ENCODE data around the gene TRMT11. TPM values are rescaled to one million over a fixed set of nuclear protein-coding genes. Genes with fewer than 3 reads are reported as not detected.

TRMT11 gene
- total and polyA plus RNA-seq, 7 donors: 11.0 to 27.8 (median 20.3) TPM

GRCh38 chr6:125942672-125943527 is 43.4 kb upstream of the TRMT11 start:
- Histone ChIP-seq H3K27ac (no peak overlapping the region), H3K4me3 (no peak overlapping the region), H3K9me3 (no peaks in the 10 kb centered on the region), H3K36me3 (no peaks in the 10 kb centered on the region), H3K27me3 (no peaks in the 10 kb centered on the region), H3K4me1 (peaks cover 0 to 21% (median 9%) of the 10 kb centered on the region in 4 donors)
- intact Hi-C loops (cut with DNase I): no loop called here
- no peak for TF ChIP-seq POLR2AphosphoS5 (IDR thresholded peaks at IDR 0.05)
- TF ChIP-seq CTCF (IDR thresholded peaks at IDR 0.05): no peak
- no peak for TF ChIP-seq EP300 (IDR thresholded peaks at IDR 0.05)
- no peak for TF ChIP-seq POLR2A (IDR thresholded peaks at IDR 0.05)
- 55 to 86% methylated on average over 10 of the region's 10 CpGs for WGBS, 2 donors
- DNase-seq: no peak

GRCh38 chr6:125943528-125944433 is 42.6 kb upstream of the TRMT11 start:
- TF ChIP-seq POLR2AphosphoS5 (IDR thresholded peaks at IDR 0.05) (no peak), CTCF (IDR thresholded peaks at IDR 0.05) (no peak), POLR2A (IDR thresholded peaks at IDR 0.05) (no peak), EP300 (IDR thresholded peaks at IDR 0.05) (no peak)
- peaks cover 0 to 21% (median 9%) of the 10 kb centered on the region in 4 donors for H3K4me1 ChIP-seq
- peak overlapping the region; percentile 20 to 66 (median 50) for H3K27ac ChIP-seq
- no peaks in the 10 kb centered on the region for H3K36me3 ChIP-seq
- no peaks in the 10 kb centered on the region for H3K27me3 ChIP-seq
- WGBS, 2 donors: 51 to 78% methylated on average over 4 of the region's 4 CpGs
- H3K9me3 ChIP-seq: no peaks in the 10 kb centered on the region
- H3K4me3 ChIP-seq: no peak overlapping the region
- intact Hi-C loops (cut with DNase I): no loop called here
- no peak for DNase-seq

- no peaks in the 10 kb centered on the region for H3K27me3 ChIP-seq
- TF ChIP-seq POLR2AphosphoS5 (IDR thresholded peaks at IDR 0.05) (peak in 2 of 4 donors; percentile 22 to 66), EP300 (IDR thresholded peaks at IDR 0.05) (no peak)
- WGBS, 2 donors: 2 to 21% methylated on average over 5 of the region's 5 CpGs
- no peaks in the 10 kb centered on the region for H3K36me3 ChIP-seq
- peak overlapping the region; percentile 20 to 66 (median 50) for H3K27ac ChIP-seq
- intact Hi-C loops (cut with DNase I): no loop called here
- peak; percentile 82 for DNase-seq
- no peaks in the 10 kb centered on the region for H3K9me3 ChIP-seq
- H3K4me3 ChIP-seq: no peak overlapping the region
- peaks cover 0 to 21% (median 9%) of the 10 kb centered on the region in 4 donors for H3K4me1 ChIP-seq
Measured at GRCh38 chr6:125944434-125944816, 41.9 kb upstream of the TRMT11 start.

- intact Hi-C loops (cut with DNase I): no loop called here
- no peaks in the 10 kb centered on the region for H3K27me3 ChIP-seq
Measured at GRCh38 chr6:125944896-125945295, 41.4 kb upstream of the TRMT11 start.

More at GRCh38 chr6:125944896-125945295, 41.4 kb upstream of the TRMT11 start:
- no peaks in the 10 kb centered on the region for H3K9me3 ChIP-seq
- DNase-seq: no peak
- H3K4me1 ChIP-seq: peaks cover 0 to 21% (median 9%) of the 10 kb centered on the region in 4 donors
- H3K4me3 ChIP-seq: no peak overlapping the region
- H3K27ac ChIP-seq: peak overlapping the region in 3 of 4 donors; percentile 41 to 66 (median 58)
- no peaks in the 10 kb centered on the region for H3K36me3 ChIP-seq
- WGBS, 2 donors: 18 to 38% methylated on average over 1 of the region's 1 CpG
- TF ChIP-seq EP300 (IDR thresholded peaks at IDR 0.05) (no peak), POLR2A (IDR thresholded peaks at IDR 0.05) (no peak), CTCF (IDR thresholded peaks at IDR 0.05) (no peak), POLR2AphosphoS5 (IDR thresholded peaks at IDR 0.05) (no peak)

Data from sigmoid colon (tissue), 7 donors.